Heart left ventricle (tissue), 13 donors: ENCODE measurements around the gene PPP1R12C.

Experiments used
- CTCF ChIP-seq, 12 donors: fragments of 200-600 bp; sonication (generic) in 4 of 12; IDR thresholded peaks; one replicate each; pipeline versions ENCODE4 v1.5.0 to v1.8.0; 2018 to 2022; ENCODE audit warnings: antibody characterized with exemption in 12 of 12, mild to moderate bottlenecking in 5 of 12
- POLR2A ChIP-seq, 2 donors: fragments of 450-650 bp; IDR thresholded peaks; one replicate each; pipeline ENCODE4 v1.6.1; 2017; ENCODE audit warnings: antibody characterized with exemption in 2 of 2, mild to moderate bottlenecking in 2 of 2, moderate library complexity in 2 of 2
- donor health status: ischemic (EF 13 %, LVEDD 7.1; RV severe dilation, severe dysfunction).
- donor health status: DM: no; HTN: yes; CAD: no.
- donor health status: DM: no; HTN: no; CAD: no.
- donor health status: ischemic (EF 25% LVEDD 6.9; RV normal size, moderate dysfunction).
- donor health status: ischemic (EF 25% LVEDD 5.7; RV mildly dilated, moderate dysfunction).
- donor health status: ischemic (EF 35%, LVEDD 5.7; RV mildly dilated, moderate dysfunction).
- donor health status: nonischemic (EF 11% LVEDD 7.7; RV severe dilation, severe dysfunction).
- donor health status: DM: yes; HTN: yes; CAD: no.
- donor health status: PGD.
- donor health status: ischemic (EF 29% LVEDD 5.4; RV normal size, mild dysfunction).
- donor health status: nonischemic (EF 23%, LVEDD 6.1; RV moderate dilation, normal function).

- TF ChIP-seq CTCF (IDR thresholded peaks at IDR 0.05): no peak
- TF ChIP-seq POLR2A (IDR thresholded peaks at IDR 0.05): no peak
Measured at GRCh38 chr19:55087542-55087901, 29.9 kb downstream of the PPP1R12C start.
